HG02642 (cell line): Measurements from ENCODE around the gene ERAS.
"Not testable (repeated sequence)": the region's sequence is repeated elsewhere in the genome, so short reads cannot be mapped to it uniquely, and the experiment has no call there.

Source experiments
- ATAC-seq: cut with Tn5 transposase; IDR thresholded peaks from one replicate; pipeline ENCODE4 v1.9.1; 2021; ENCODE audit warnings: mild to moderate bottlenecking; ENCODE audit not compliant: unreplicated experiment, poor library complexity

The ERAS gene

GRCh38 chrX:48794911-48795515, 31.3 kb upstream of the ERAS start:
- ATAC-seq: no peak

GRCh38 chrX:48798318-48798717, 28.0 kb upstream of the ERAS start:
- no peak for ATAC-seq

- ATAC-seq: no peak
Measured at GRCh38 chrX:48800574-48801279, 25.6 kb upstream of the ERAS start.

GRCh38 chrX:48801280-48802088, 24.8 kb upstream of the ERAS start, which contains the start of gene HDAC6:
TSS of gene HDAC6 (plus strand) at chrX:48802067. CDS start at chrX:48802693, 626 bp downstream.
- peak; percentile 85 for ATAC-seq

- peak; percentile 47 for ATAC-seq
Measured at GRCh38 chrX:48802089-48802904, 24.0 kb upstream of the ERAS start.

- ATAC-seq: no peak
Measured at GRCh38 chrX:48802905-48803200, 23.5 kb upstream of the ERAS start.

- ATAC-seq: no peak
Measured at GRCh38 chrX:48806081-48806480, 20.2 kb upstream of the ERAS start.

GRCh38 chrX:48813644-48814043, 12.7 kb upstream of the ERAS start:
- no peak for ATAC-seq

- no peak for ATAC-seq
Measured at GRCh38 chrX:48814722-48815121, 11.6 kb upstream of the ERAS start.

- no peak for ATAC-seq
Measured at GRCh38 chrX:48815266-48815665, 11.0 kb upstream of the ERAS start.

GRCh38 chrX:48816014-48816810, 10.1 kb upstream of the ERAS start:
- ATAC-seq: no peak

GRCh38 chrX:48818098-48818497, 8.2 kb upstream of the ERAS start:
- ATAC-seq: no peak

GRCh38 chrX:48818866-48819265, 7.4 kb upstream of the ERAS start:
- ATAC-seq: no peak

- ATAC-seq: not testable (repeated sequence)
Measured at GRCh38 chrX:48819394-48819793, 6.9 kb upstream of the ERAS start.

GRCh38 chrX:48823053-48823452, 3.3 kb upstream of the ERAS start:
- no peak for ATAC-seq

GRCh38 chrX:48824066-48824465, 2.2 kb upstream of the ERAS start:
- no peak for ATAC-seq

- ATAC-seq: no peak
Measured at GRCh38 chrX:48826876-48827653, 752 bp downstream of the ERAS start.

GRCh38 chrX:48827654-48827968, 1.3 kb downstream of the ERAS start:
- ATAC-seq: no peak

- no peak for ATAC-seq
Measured at GRCh38 chrX:48829016-48829735, 2.9 kb downstream of the ERAS start.
